Measurements from ENCODE around the gene TLX2. TPM values are rescaled to one million over a fixed set of nuclear protein-coding genes. Genes with fewer than 3 reads are reported as not detected.

Gene TLX2
- total and polyA plus RNA-seq, 2 of the 13 experiments (the other 11 are each of a cell fraction or from before 2014, with no cell fraction given) = 0.05 to 0.20 TPM

GRCh38 chr2:74499267-74499939, 14.8 kb upstream of the TLX2 start, which contains the start of gene LBX2 (continued):
- no peak for TF ChIP-seq HOMEZ (CRISPR knock-in tag; IDR thresholded peaks at IDR 0.05; ENCODE audit: low read depth)
- no peak for TF ChIP-seq ARID2 (CRISPR knock-in tag; IDR thresholded peaks at IDR 0.05; ENCODE audit: borderline replicate concordance)
- TF ChIP-seq ARNT (IDR thresholded peaks at IDR 0.05) = no peak
- TF ChIP-seq ZNF225 (CRISPR knock-in tag; IDR thresholded peaks at IDR 0.05) = no peak
- TF ChIP-seq ZNF800 (CRISPR knock-in tag; IDR thresholded peaks at IDR 0.05) = peak; percentile 85; the same call in 1 of the 2 replicates
- TF ChIP-seq PHF8 (CRISPR knock-in tag; IDR thresholded peaks at IDR 0.05) = 0 out of 2 replicates have a peak, but pooled peaks have one; percentile 35
- TF ChIP-seq ZNF720 (CRISPR knock-in tag; IDR thresholded peaks at IDR 0.05) = no peak
- TF ChIP-seq PCBP1 (IDR thresholded peaks at IDR 0.05; ENCODE audit: borderline replicate concordance, low read depth, low read length) = no peak
- TF ChIP-seq MLLT10 (CRISPR knock-in tag; IDR thresholded peaks at IDR 0.05) = no peak
- TF ChIP-seq TRAFD1 (CRISPR knock-in tag; IDR thresholded peaks at IDR 0.05; ENCODE audit: borderline replicate concordance) = no peak
- TF ChIP-seq YEATS2 (CRISPR knock-in tag; IDR thresholded peaks at IDR 0.05; ENCODE audit: borderline replicate concordance) = no peak
- no peak for TF ChIP-seq KLF13 (CRISPR knock-in tag; IDR thresholded peaks at IDR 0.05)
- TF ChIP-seq FOSL2 (CRISPR knock-in tag; IDR thresholded peaks at IDR 0.05) = no peak
- TF ChIP-seq SATB2 (CRISPR knock-in tag; IDR thresholded peaks at IDR 0.05) = no peak
- no peak for TF ChIP-seq ZNF691 (CRISPR knock-in tag; IDR thresholded peaks at IDR 0.05; ENCODE audit: borderline replicate concordance, low read depth)
- TF ChIP-seq ZNF510 (CRISPR knock-in tag; IDR thresholded peaks at IDR 0.05; ENCODE audit: low read depth) = no peak
- no peak for TF ChIP-seq REPIN1 (CRISPR knock-in tag; IDR thresholded peaks at IDR 0.05; ENCODE audit: borderline replicate concordance, low read depth)
- peak; percentile 24; the same call in 1 of the 2 replicates for TF ChIP-seq ZGPAT (CRISPR knock-in tag; IDR thresholded peaks at IDR 0.05)
- TF ChIP-seq ZNF724P (CRISPR knock-in tag; IDR thresholded peaks at IDR 0.05; ENCODE audit: borderline replicate concordance) = no peak
- no peak for TF ChIP-seq ZNF546 (CRISPR knock-in tag; conservative IDR thresholded peaks at IDR 0.05)
- TF ChIP-seq HCFC1 (IDR thresholded peaks at IDR 0.05; ENCODE audit: low read depth, low read length) = no peak
- no peak for TF ChIP-seq MEIS1 (CRISPR knock-in tag; IDR thresholded peaks at IDR 0.05; ENCODE audit: borderline replicate concordance)
- TF ChIP-seq AGO2 (optimal IDR thresholded peaks at IDR 0.05; ENCODE audit: low read depth, low read length) = peak; percentile 92

Measured in HepG2 (cell line).